A549 (cell line): ENCODE data around the gene ANTKMT. TPM values are rescaled to one million over a fixed set of nuclear protein-coding genes. Genes with fewer than 3 reads are reported as not detected.

Experiments
- BCL3 ChIP-seq: fragments of >200 bp; sonication (Bioruptor Twin); formaldehyde crosslinking; IDR thresholded peaks from 3 replicates; pipeline ENCODE4 v1.6.1; 2016
- BHLHE40 ChIP-seq: IDR thresholded peaks from 2 replicates; pipeline ENCODE4 v1.6.1; 2012; ENCODE audit warnings: low read depth, low read length, inconsistent platforms
- CBX2 ChIP-seq: fragments of 200-600 bp; sonication (generic); IDR thresholded peaks from 2 replicates; pipeline ENCODE4 v1.6.1; 2016; ENCODE audit warnings: low read depth, mild to moderate bottlenecking, borderline replicate concordance
- CBX8 ChIP-seq: fragments of 200-600 bp; sonication (generic); IDR thresholded peaks from 2 replicates; pipeline ENCODE4 v1.6.1; 2016
- E2F6 ChIP-seq: IDR thresholded peaks from 2 replicates; pipeline ENCODE4 v1.6.1; 2012; ENCODE audit warnings: low read depth, borderline replicate concordance
- EHF ChIP-seq: fragments of 250-450 bp; sonication (Bioruptor Pico); IDR thresholded peaks from 2 replicates; pipeline ENCODE4 v1.5.0; 2020; ENCODE audit warnings: mild to moderate bottlenecking
- EHMT2 ChIP-seq: fragments of 200-600 bp; sonication (generic); IDR thresholded peaks from 2 replicates; pipeline ENCODE4 v1.6.1; 2016; ENCODE audit warnings: antibody characterized with exemption, low read depth, mild to moderate bottlenecking, moderate library complexity
- ELK1 ChIP-seq: fragments of 150-350 bp; IDR thresholded peaks from 2 replicates; pipeline ENCODE4 v1.6.1; 2014; ENCODE audit warnings: low read depth, mild to moderate bottlenecking, low read length
- EP300 ChIP-seq, 2 experiments: fragments of >200 bp; sonication (Bioruptor Twin); formaldehyde crosslinking; IDR thresholded peaks; 2 replicates in 1 of 2; 3 replicates in 1 of 2; pipeline ENCODE4 v1.6.1; 2016 to 2017
- ESRRA ChIP-seq: fragments of 150-350 bp; IDR thresholded peaks from 2 replicates; pipeline ENCODE4 v1.6.1; 2014; ENCODE audit warnings: mild to moderate bottlenecking, low read length, borderline replicate concordance
- FOSB ChIP-seq: fragments of 250-450 bp; sonication (Bioruptor Pico); IDR thresholded peaks from 2 replicates; pipeline ENCODE4 v1.5.0; 2020; ENCODE audit warnings: mild to moderate bottlenecking, moderate library complexity
- GATA3 ChIP-seq: IDR thresholded peaks from 2 replicates; pipeline ENCODE4 v1.6.1; 2012; ENCODE audit warnings: borderline replicate concordance
- HEYL ChIP-seq: fragments of 250-450 bp; sonication (Bioruptor Pico); IDR thresholded peaks from 2 replicates; pipeline ENCODE4 v1.8.0; 2021; ENCODE audit warnings: mild to moderate bottlenecking, moderate library complexity
- HMGXB4 ChIP-seq: fragments of 250-450 bp; sonication (Bioruptor Pico); IDR thresholded peaks from 2 replicates; pipeline ENCODE4 v1.5.0; 2021; ENCODE audit warnings: mild to moderate bottlenecking, moderate library complexity, borderline replicate concordance
- HOXA7 ChIP-seq: fragments of 250-450 bp; sonication (Bioruptor Pico); IDR thresholded peaks from 2 replicates; pipeline ENCODE4 v1.5.0; 2020; ENCODE audit warnings: mild to moderate bottlenecking, moderate library complexity
- HOXB13 ChIP-seq: fragments of 250-450 bp; sonication (Bioruptor Pico); IDR thresholded peaks from 2 replicates; pipeline ENCODE4 v1.5.0; 2020; ENCODE audit warnings: low read depth, mild to moderate bottlenecking, moderate library complexity
- HOXB5 ChIP-seq: fragments of 250-450 bp; sonication (Bioruptor Pico); IDR thresholded peaks from 2 replicates; pipeline ENCODE4 v1.5.0; 2020; ENCODE audit warnings: mild to moderate bottlenecking, moderate library complexity
- JUN ChIP-seq, 2 experiments: fragments of >200 bp; sonication (Bioruptor Twin); formaldehyde crosslinking; IDR thresholded peaks; 2 replicates in 1 of 2; 3 replicates in 1 of 2; pipeline ENCODE4 v1.6.1; 2016 to 2017
- JUNB ChIP-seq: fragments of >200 bp; sonication (Bioruptor Twin); formaldehyde crosslinking; IDR thresholded peaks from 2 replicates; pipeline ENCODE4 v1.6.1; 2016
- KDM1A ChIP-seq: fragments of 200-600 bp; sonication (generic); IDR thresholded peaks from 2 replicates; pipeline ENCODE4 v1.6.1; 2016; ENCODE audit warnings: low read depth, mild to moderate bottlenecking
- KDM5A ChIP-seq: fragments of 200-600 bp; sonication (generic); IDR thresholded peaks from 2 replicates; pipeline ENCODE4 v1.6.1; 2016; ENCODE audit warnings: antibody characterized with exemption, mild to moderate bottlenecking
- MAFK ChIP-seq: fragments of 450-650 bp; IDR thresholded peaks from 2 replicates; pipeline ENCODE4 v1.6.1; 2014; ENCODE audit not compliant: partially characterized antibody
- MAZ ChIP-seq: fragments of 150-350 bp; IDR thresholded peaks from 2 replicates; pipeline ENCODE4 v1.6.1; 2014; ENCODE audit warnings: antibody characterized with exemption, low read depth, low read length, borderline replicate concordance
- MYC ChIP-seq: IDR thresholded peaks from 2 replicates; pipeline ENCODE4 v1.6.1; 2012; ENCODE audit warnings: mild to moderate bottlenecking, inconsistent platforms, low read length, improper control_type of control experiment, borderline replicate concordance
- NFE2L2 ChIP-seq: fragments of 150-350 bp; conservative IDR thresholded peaks from 2 replicates; pipeline ENCODE4 v1.6.1; 2014; ENCODE audit warnings: low read length
- NR3C1 ChIP-seq: fragments of >200 bp; sonication (Bioruptor Twin); formaldehyde crosslinking; IDR thresholded peaks from 3 replicates; pipeline ENCODE4 v1.6.1; 2017
- PBX3 ChIP-seq: IDR thresholded peaks from 2 replicates; pipeline ENCODE4 v1.6.1; 2012
- PHF8 ChIP-seq: fragments of 200-600 bp; sonication (generic); IDR thresholded peaks from 2 replicates; pipeline ENCODE4 v1.6.1; 2016; ENCODE audit warnings: low read depth, mild to moderate bottlenecking, antibody characterized with exemption, moderate library complexity, borderline replicate concordance
- RCOR1 ChIP-seq: fragments of 150-350 bp; IDR thresholded peaks from 2 replicates; pipeline ENCODE4 v1.6.1; 2014; ENCODE audit warnings: antibody characterized with exemption, low read length, low read depth
- RFX5 ChIP-seq: fragments of 450-650 bp; IDR thresholded peaks from 2 replicates; pipeline ENCODE4 v1.7.1; 2014; ENCODE audit warnings: antibody characterized with exemption, mild to moderate bottlenecking, moderate library complexity
- SMC3 ChIP-seq: fragments of >200 bp; sonication (Bioruptor Twin); formaldehyde crosslinking; IDR thresholded peaks from 3 replicates; pipeline ENCODE4 v1.6.1; 2018; ENCODE audit warnings: inconsistent platforms
- SREBF2 ChIP-seq: fragments of 450-650 bp; IDR thresholded peaks from 2 replicates; pipeline ENCODE4 v1.6.1; 2014; ENCODE audit warnings: mild to moderate bottlenecking, moderate library complexity
- TFCP2L1 ChIP-seq: fragments of 250-450 bp; sonication (Bioruptor Pico); IDR thresholded peaks from 2 replicates; pipeline ENCODE4 v1.5.0; 2021; ENCODE audit warnings: mild to moderate bottlenecking
- TP53 ChIP-seq: fragments of 250-450 bp; sonication (Bioruptor Pico); IDR thresholded peaks from 2 replicates; pipeline ENCODE4 v1.5.0; 2021; ENCODE audit warnings: mild to moderate bottlenecking, moderate library complexity
- USF2 ChIP-seq: fragments of 450-650 bp; IDR thresholded peaks from 2 replicates; pipeline ENCODE4 v1.6.1; 2014; ENCODE audit warnings: antibody characterized with exemption
- ZC3H11A ChIP-seq: fragments of 450-650 bp; IDR thresholded peaks from 2 replicates; pipeline ENCODE4 v1.6.1; 2014; ENCODE audit warnings: antibody characterized with exemption, mild to moderate bottlenecking
- ZSCAN20 ChIP-seq: fragments of 250-450 bp; sonication (Bioruptor Pico); IDR thresholded peaks from 2 replicates; pipeline ENCODE4 v1.8.0; 2022; ENCODE audit warnings: mild to moderate bottlenecking, moderate library complexity
- polyA plus RNA-seq, 4 experiments: library from polyadenylated mRNA; depleted of rRNA in 3 of 4; stranded (reverse); fragments of >200 nt; fragmentation: RNase III in 1 of 4; extraction: RNeasy Plus Mini Kit Qiagen cat#74134 plus additional on column Dnase treatment in 1 of 4; gene quantifications; 2 replicates in 3 of 4; 3 replicates in 1 of 4; pipeline ENCODE4 v1.2.3, GENCODE V29; 2011 to 2017
- TF ChIP-seq, protein P1 (sequence below): IDR thresholded peaks from 2 replicates; pipeline ENCODE4 v1.6.1; 2012

Gene ANTKMT
- polyA plus RNA-seq, 2 of the 4 experiments (the other 2 are of a cell fraction) = 11.9 to 55.8 TPM

GRCh38 chr16:740764-741505, 20.0 kb downstream of the ANTKMT start, which contains the start of gene CIAO3 (continued):
- TF ChIP-seq TP53 = no peak
- no peak for TF ChIP-seq MAZ
- TF ChIP-seq CBX8 = no peak
- TF ChIP-seq ESRRA = no peak
- TF ChIP-seq SREBF2 = no peak
- TF ChIP-seq BHLHE40 = no peak
- no peak for TF ChIP-seq HEYL (CRISPR knock-in tag)
- no peak for TF ChIP-seq EHF (CRISPR knock-in tag)
- 0 out of 2 replicates have a peak, but pooled peaks have one; percentile 37 for TF ChIP-seq RFX5
- TF ChIP-seq TFCP2L1 (CRISPR knock-in tag) = no peak
- no peak for TF ChIP-seq ZC3H11A
- TF ChIP-seq HOXA7 (CRISPR knock-in tag) = no peak
- TF ChIP-seq RCOR1 = no peak
- no peak for TF ChIP-seq USF2
- no peak for TF ChIP-seq EP300 (IDR thresholded peaks at IDR 0.05)
- TF ChIP-seq, protein P1, sequence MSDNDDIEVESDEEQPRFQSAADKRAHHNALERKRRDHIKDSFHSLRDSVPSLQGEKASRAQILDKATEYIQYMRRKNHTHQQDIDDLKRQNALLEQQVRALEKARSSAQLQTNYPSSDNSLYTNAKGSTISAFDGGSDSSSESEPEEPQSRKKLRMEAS = peak; percentile 82
- TF ChIP-seq GATA3 = peak; percentile 85
- TF ChIP-seq HOXB13 (CRISPR knock-in tag) = no peak
- no peak for TF ChIP-seq KDM1A
- no peak for TF ChIP-seq CBX2
- TF ChIP-seq NR3C1 = no peak
- no peak for TF ChIP-seq HOXB5
- TF ChIP-seq E2F6 = peak; percentile 68; the same call in 1 of the 2 replicates
- TF ChIP-seq JUNB = no peak
- 0 out of 3 replicates have a peak, but pooled peaks have one; percentile 55 for TF ChIP-seq BCL3
- TF ChIP-seq NFE2L2 = no peak
- no peak for TF ChIP-seq ELK1
- TF ChIP-seq KDM5A = peak; percentile 71
- no peak for TF ChIP-seq EHMT2
- TF ChIP-seq PBX3 = no peak
- no peak for TF ChIP-seq HMGXB4 (CRISPR knock-in tag)
- TF ChIP-seq ZSCAN20 (CRISPR knock-in tag) = no peak
- peak; percentile 86 for TF ChIP-seq PHF8
- no peak for TF ChIP-seq FOSB (CRISPR knock-in tag)
- TF ChIP-seq SMC3 = peak; percentile 63; the same call in 2 of the 3 replicates
- no peak for TF ChIP-seq MAFK
- peak; percentile 55 to 92; a peak in 4 of 5 replicates for TF ChIP-seq JUN (IDR thresholded peaks at IDR 0.05)
- no peak; the same call in 1 of the 2 replicates for TF ChIP-seq MYC
